COR-L47 (cell line): ENCODE measurements around the gene SGCG.
"Not testable (repeated sequence)": the region's sequence is repeated elsewhere in the genome, so short reads cannot be mapped to it uniquely, and the experiment has no call there.

Experiments used
- DNase-seq: peaks from one replicate; lab custom pipeline; 2025; lab: John Stamatoyannopoulos, UW

Gene SGCG

DNA sequence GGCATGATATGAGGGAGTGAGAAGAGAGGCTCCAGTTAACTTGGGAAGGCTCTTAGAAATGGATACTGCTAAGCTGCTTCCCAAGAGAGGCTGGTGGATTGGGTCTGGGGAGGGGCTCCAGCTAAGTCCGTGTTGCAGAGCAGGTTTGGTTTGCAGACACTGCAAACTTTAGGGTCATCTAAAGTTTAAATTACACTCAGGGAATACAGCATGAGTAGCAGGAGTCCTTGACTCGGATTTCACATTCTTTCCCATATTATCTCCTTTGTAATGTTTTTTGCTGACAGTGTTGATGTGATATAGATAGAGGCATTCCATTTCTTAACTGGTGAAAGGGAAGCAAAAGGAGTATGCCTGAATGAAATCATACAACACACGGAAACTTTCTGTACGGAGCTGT is 31.9 kb downstream of the SGCG start:
- no peak for DNase-seq

DNA sequence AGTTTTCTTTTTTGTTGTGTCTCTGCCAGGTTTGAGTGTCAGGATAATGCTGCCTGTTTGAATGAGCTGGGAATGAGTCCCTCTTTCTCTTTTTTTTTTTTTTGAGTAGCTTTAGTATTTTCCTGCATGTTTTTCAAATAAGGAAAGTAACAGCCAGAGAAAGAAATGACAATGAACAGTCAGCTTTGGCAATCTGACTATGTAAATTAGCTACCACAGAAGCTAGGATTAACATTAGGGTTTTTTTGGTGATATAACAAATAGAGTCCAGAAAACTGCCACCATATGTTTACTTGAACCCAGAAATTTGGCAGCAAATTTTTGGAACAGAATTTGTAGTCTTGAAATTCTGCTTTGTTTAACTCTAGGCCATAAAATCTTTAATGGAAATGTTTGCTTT is 50.5 kb downstream of the SGCG start:
- DNase-seq: no peak

DNA sequence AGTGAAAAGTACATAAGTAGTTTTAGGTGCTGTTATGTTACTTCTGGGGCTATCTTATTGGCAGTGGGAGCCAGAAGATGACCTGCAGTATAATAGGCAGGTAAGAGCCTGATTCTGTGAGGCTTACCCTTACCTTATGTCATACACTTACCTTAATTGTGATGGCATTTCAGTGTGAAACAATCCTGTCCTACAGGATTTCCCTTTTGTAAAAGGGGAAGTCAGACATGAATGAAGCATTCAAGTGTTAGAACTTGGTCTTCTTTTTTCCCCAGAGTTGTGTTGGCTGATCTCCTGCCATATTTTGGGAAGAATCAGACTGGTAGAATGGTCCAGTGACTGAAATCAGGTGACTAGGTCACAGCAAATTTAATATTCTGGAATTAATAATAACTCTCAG is 55.2 kb downstream of the SGCG start:
- no peak for DNase-seq

DNA sequence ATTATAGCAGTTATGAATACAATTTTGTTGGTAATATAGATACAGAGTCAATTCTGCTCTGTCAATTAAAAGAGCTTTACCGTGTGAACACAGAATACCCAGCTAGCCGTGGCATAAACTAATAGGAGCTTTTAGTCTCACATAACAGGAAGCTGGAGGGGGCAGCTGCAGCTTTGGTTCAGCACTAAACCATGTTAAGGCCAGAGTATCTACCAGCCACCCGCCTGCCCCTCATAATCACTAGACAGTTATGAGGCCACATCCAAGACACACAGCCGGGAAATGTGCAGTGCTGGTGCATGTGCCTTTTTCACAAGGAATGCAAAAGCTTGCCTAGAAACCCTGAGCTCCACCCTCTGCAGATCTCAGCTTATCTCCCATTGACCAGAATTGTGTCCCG is 62.3 kb downstream of the SGCG start:
- no peak for DNase-seq

DNA sequence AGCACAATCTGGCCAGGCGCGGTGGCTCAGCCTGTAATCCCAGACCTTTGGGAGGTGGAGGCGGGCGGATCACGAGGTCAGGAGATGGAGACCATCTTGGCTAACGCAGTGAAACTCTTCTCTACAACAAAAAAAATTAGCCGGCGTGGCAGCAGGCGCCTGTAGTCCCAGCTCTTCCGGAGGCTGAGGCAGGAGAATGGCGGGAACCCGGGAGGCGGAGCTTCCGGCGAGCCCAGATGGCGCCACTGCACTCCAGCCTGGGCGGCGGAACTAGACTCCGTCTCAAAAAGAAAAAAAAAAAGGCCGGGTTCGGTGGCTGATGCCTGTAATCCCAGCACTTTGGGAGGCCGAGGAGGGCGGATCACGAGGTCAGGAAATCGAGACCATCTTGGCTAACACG is 67.6 kb downstream of the SGCG start:
- not testable (repeated sequence) for DNase-seq

DNA sequence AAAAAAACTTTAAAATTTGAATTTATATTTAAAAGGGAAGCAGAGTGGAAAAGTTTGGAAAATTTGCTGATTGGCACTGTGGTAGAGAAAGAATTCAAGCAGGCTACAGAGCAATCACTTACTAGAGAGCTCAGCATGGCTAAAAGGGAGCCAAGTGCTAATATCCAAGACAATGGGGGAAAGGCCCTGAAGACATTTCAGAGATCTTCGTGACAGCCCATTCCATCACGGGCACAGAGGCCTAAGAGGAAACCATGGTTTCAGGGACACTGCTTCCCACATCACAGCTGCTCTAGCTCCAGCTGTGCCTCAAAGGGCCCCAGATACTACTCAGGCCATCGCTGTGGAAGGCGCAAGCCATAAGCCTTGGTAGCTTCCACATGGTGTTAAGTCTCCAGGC is 73.7 kb downstream of the SGCG start:
- no peak for DNase-seq

DNA sequence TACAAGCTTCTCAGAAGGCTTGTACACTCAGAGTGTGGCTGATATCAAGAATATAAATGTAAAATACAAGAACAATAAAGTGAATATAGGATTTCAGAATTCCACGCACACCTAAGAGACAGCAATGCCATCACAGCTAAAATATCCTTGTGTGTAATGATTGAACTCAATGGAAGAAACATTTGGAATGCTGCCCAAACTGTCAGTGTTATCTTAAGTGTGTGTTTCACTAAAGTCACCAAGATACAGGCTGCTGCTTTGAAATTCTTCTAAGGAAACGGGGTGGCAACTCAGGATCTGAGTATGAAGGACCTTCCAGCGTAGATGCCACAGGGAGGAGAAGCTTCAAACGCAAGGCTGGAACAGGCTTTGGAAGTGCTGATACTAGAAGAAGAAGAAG is 86.8 kb downstream of the SGCG start:
- no peak for DNase-seq

DNA sequence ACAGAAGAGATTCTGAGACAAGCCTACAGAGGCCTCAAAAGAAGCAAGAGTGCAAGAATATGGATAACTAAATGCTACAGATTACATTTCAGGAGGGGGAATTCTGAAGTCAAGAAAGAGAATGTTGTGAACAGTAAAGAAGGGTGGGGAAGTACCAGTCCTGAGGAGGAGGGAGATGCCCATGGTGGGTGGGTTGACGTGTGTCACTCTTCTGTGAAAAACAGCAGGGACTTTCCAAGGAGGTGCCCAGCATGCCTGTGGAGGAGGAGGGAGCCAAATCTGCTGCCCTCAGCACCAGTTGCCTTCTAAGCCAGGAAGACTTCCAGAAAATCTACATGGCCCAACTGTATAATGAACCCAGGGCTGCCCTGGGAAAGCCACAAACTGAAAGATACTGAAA is 87.7 kb downstream of the SGCG start:
- no peak for DNase-seq

DNA sequence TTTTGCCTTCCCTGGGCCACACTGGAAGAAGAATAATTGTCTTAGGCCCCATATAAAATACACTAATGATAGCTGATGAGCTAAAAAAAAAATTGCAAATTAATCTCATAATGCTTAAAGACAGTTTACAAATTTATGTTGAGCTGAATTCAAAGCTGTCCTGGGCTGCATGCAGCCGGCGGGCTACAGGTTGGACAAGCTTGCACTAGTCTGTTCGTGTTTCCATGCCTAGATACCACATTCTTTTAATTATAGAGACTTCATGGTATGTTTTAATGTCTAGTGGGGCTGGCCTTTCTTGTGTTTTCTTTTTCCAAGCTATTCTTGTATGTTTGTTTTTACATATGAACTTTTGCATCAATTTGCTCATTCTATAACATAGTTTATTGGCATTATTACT is 90.6 kb downstream of the SGCG start:
- no peak for DNase-seq

DNA sequence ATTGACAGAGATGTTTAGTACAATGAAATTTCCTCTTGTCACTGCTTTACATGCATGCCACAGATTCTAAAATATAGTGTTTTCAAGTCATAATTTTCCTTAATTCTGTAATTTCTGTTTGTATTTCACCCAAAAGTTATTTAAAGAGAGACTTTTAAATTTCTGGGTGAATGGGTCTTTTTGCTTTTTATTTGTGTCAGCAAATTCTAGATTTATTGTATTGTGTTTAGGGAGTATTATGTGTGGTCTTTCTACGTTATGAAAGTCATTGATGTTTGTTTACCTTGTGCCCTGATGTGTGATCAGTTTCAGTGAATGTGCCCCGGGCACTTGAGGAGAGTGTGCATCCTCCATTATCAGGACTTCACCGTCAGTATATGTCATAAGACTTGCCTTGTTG is 92.7 kb downstream of the SGCG start:
- no peak for DNase-seq

DNA sequence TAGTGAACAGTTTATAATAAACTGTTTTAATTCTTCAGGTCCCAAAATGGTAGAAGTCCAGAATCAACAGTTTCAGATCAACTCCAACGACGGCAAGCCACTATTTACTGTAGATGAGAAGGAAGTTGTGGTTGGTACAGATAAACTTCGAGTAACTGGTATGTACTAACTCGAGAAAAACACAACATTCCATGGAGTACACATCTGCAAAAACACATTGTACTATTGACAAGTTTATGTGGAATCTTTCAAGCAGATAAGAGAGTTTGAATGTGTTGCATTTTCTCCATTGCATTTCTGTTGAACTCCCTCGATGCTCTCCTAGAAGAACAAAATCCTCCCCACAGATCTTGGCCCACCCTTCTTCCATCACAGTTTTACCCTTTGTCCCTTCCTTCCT is 98.5 kb downstream of the SGCG start:
- no peak for DNase-seq

DNA sequence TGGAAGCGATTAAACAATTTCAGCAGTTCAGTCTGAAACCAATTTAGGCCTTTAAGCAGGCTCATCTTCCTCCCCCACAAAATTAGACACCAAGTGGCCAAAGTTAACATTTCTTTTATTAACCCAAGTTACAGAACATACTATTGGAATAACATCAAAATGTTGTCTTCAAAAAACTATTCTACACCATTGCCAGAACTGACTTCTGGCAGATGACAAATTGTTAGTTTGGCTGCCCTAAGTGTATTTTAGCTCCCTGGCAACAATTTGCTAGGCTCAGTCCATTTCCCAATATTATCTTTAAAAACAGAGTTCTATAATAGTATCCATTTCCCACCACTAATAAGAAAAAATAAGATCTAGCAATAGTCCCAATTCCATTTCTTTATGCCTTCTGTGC is 107.8 kb downstream of the SGCG start:
- no peak for DNase-seq

DNA sequence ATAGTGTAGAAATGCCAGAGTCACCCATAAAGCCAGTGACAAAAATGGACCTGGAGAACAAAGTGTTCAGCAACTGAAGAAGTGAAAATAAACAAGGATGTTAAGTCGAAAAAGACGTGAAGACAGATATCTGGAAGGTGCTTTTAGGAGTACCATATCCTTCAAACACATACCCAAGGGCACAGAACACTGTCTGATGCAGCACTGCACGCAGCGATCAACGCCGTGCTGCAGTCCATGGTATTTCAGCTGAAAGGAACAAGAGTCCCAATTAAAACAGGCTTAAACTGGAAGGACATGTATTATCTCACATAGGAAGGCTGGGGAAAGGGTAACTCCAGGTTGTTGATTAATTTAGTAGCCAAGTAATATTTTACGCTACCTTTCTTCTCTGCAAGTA is 108.2 kb downstream of the SGCG start:
- no peak for DNase-seq

DNA sequence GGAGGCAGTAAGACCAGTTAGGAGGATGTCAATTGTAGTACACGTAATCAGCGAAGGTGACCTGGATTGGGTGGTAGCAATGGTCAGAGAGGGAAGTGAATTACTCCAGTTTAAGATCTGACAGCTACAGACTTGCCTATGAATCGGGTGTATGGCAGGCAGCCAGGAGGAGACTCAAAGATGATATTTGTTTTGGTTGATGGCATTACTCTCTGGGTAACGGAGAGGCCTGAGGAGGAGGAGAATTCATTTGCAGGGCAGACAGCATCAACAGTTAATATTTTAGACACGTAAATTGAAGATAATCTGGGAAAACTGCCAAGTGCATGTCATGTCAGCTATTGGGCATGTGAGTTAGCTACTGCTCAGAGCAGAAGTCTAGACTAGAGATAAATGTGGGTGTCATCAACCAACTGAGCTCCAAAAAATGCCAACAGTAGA is 109.2 kb downstream of the SGCG start:
- DNase-seq: peak; percentile 82

DNA sequence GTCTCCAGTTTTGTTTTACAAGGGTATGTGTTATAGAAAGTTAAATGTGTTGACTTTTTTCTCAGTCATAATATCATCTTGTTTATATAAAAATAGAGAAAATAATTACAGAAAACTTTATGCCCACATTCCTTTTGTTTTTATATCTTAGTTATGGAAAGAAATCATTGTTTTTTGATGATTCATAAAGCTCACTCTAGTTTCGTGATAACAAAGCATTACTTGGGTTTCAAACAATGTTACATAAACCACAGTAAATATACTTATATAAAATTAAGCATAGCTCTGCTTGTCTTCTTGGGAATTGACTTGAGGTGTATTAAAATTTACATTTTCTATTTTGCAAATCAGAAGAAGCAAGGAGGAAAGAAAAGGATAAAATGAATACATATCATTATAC is 111.8 kb downstream of the SGCG start:
- no peak for DNase-seq

DNA sequence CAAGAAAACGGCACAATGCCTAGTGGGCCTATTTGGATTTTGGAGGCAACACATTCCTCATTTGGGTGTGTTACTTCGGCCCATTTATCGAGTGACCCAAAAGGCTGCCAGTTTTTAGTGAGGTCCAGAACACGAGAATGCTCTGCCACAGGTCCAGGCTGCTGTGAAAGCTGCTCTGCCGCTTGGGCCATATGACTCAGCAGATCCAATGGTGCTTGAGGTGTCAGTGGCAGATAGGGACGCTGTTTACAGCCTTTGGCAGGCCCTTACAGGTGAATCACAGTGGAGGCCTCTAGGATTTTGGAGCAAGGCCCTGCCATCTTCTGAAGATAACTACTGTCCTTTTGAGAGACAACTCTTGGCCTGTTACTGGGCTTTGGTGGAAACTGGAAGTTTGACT is 134.1 kb downstream of the SGCG start:
- DNase-seq: not testable (repeated sequence)

DNA sequence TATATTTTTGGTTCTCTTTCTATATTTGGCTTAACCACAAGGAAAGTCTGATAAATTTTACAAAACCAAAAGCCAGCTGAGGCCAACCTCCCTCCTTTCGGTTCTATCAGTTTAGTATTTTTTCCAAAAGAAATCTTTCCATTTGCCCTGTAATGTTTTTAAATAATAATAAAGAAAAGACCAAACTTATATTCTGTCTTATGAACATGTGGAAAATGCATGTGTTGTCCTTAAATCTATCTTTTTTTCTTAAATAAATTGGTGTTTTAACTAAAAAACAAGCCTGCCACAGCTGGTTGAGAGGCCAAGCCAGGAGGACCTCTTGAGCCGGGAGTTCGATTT is 139.1 kb downstream of the SGCG start:
- no peak for DNase-seq

DNA sequence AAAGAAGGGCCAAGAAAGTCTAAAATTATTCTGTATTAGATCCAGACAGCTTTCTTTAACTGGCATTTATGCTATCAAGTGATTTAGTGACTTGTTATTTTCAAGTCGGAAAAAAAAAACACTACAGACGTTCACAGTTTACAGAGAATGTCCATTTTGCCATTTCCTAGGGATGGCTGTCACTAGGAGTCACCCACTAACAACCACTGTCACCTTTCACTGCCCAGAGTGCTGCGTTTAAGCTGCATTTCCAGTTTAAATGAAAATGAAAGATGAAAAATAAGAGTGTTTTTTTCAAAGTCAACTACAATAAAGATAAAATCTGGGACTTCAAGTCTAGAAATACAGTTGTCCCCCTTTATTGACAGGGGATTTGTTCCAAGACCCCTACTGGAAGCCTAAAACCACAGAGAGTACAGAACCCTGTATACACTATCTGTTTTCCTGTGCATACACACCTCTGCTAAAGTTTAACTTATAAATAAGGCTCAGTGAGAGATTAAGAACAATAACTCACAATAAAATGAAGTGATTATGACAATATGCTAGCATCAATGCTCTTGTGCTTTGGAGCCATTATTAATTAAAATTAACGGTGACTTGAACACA is 140.3 kb downstream of the SGCG start:
- no peak for DNase-seq

DNA sequence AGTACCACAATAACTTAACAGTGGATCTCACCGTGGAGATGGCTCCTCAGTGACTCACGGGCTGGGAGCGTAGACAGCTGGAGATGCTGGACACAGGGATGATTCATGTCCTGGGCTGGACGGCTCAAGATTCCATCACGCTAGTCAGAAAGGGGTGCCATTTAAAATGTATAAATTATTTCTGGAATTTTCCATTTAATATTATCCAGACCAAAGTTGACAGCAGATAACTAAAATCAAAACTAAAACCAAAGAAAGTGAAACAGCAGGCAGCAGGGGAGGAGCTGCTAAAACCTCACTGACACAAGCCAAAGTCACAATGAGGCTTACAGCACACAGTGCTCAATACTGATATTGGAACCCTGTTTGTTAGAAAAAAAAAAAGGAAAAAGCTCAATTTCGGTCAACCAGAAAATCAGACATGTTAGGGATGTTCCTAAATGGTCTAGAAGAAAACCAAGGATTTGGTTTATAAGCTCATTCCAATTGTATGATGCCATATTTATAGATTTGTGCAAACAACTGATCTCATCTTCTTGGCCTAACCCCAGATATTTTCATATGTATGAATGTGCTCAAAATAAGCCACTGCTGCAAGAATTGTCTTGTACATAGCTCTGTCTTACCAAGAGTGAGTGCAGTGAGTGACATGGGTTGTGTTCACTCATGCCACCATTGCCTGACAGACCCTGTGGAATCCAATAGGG is 140.9 kb downstream of the SGCG start:
- no peak for DNase-seq

DNA sequence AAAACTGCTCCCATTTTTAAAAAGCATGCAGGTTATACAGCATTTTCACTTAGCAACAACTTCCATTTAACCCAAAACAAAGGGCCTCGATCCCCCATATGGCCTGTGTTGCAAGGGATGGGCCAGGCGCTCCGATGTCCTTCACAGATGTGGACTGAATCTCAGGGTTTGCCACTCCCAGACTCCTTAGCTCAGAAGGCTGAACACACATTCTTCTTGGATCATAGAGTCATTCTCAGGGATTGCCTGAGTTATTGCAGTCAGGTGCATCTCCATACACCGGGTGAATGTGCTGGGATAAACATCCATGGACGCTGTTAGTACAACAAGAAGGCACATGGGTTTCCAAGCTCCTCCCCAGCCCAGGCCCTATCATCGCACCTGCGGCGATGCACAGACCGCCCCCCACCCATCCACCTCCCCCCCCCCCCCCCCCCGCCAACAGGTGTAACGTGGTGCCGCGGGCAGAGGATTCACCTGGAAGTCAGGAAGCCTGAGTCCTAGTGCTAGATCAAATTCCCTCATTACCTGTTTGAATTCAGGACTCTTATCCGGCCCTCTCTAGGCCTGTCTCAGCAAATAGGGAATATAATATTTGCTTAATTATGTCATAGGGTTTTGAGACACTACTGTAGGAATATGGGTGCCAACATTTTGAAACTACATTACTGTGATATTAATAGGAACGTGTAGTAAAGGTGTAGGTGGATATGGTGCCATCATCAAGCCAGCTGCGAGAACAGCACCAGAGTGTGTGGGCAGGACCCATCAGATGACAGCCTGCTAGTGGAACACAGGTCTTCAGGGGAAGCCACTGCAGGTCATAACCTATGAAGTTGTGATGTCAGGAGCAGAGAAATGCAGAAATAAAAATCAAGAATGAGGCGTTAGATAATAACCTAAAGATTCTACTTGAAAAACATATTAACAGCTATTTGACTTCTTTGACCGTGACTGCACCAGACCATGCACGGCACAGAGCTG is 141.9 kb downstream of the SGCG start:
- DNase-seq: no peak

DNA sequence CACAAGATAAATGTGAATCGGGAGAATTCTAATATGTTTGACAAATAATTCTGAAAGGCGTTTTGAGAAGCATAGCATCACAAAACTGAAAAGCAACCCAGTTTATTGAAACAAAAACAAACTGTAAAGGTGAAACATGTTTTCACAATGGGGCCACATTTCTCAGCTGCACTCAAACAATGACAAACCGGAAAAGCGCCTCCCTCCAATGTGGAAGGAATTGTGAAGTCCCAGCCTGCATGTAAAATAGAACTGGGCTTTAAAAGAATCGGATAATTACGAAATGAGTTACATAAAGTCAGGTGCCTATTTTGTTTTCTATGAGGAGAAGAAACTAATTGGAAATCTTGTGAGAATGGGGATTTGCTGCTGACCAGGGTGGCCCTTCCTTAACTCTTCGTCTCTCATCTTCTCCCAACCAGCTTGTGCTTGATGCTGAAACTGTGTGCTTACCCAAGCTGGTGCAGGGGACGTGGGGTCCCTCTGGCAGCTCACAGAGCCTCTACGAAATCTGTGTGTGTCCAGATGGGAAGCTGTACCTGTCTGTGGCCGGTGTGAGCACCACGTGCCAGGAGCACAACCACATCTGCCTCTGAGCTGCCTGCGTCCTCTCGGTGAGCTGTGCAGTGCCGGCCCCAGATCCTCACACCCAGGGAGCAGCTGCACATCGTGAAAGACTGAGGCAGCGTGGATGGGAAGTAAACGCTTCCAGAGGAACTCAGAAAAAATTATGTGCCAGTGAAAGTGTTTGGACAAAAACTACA is 143.3 kb downstream of the SGCG start:
- no peak for DNase-seq

DNA sequence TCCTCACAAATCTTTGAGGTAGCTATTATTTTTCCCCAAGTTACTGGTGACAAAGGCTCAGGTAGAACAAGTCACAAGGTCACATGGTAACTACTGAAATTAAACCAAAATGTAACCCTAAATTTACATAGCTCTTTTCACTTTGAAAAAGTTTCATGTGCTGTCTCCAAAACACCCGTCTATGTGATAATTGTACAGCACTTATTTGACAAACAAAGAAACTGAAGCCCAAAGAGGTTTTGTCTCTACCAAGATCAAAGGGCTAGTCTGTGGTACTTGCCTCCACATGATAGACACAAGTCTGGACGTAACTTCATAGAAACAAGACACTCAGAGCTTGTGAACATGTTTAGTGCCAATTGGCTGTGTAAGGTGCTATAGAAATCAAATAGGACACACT is 144.4 kb downstream of the SGCG start:
- no peak for DNase-seq
